C4-2B (cell line): ENCODE measurements around the gene CHAC1.

ENCODE experiments used
- H3K27ac ChIP-seq: fragments of 450-650 bp; 2 replicates; pipeline ENCODE4 v1.5.1; 2017
- ZFX ChIP-seq: fragments of 450-650 bp; IDR thresholded peaks from 2 replicates; pipeline ENCODE4 v1.6.1; 2017
- TF ChIP-seq, protein P1 (sequence below): fragments of 450-650 bp; conservative IDR thresholded peaks from 2 replicates; pipeline ENCODE4 v1.5.1; 2017; ENCODE audit warnings: mild to moderate bottlenecking

CHAC1 gene

DNA sequence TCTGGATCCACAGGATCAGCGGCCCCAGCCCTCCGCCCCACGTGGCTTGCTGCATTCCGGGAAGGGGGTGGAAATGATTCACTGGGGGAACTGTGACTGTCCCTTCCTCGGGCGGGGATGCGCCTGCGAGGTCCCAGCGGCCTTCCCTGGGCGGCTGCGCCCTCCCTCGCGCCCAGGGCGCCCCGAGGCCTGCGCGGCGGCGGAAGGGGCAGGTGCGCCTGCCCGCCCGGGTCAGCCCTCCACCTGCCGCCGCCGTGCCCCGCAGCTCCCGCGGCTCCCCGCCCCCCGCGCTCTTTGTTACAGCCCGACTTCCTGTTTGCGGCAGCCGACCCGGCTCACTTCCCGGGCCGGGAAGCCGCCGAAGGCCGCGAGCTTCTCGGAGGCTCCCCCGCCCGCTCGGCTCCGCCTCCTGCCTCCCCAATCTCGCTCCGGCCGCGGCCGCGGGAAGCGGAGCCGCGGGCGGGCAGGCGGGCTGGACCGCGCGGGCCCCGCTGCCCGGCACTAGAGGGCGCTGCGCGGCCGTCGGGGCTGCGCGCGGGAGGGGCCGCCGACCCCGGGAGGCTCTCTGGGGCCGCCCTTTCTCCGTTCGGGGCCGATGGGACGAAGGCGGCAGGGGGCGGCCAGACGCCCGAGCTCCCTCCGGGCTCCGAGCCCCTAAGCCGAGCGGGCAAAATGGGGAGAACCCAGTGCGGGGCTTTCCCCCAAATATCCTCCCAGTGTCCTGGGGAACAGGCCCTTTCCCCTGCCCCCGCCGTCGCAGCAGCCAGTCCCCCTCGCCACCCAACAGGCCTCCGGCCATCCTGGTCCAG is 11.5 kb upstream of the CHAC1 start:
- peak overlapping the region; percentile 9; the same call in 1 of the 2 replicates for H3K27ac ChIP-seq
- peak; percentile 49; the same call in 1 of the 2 replicates for TF ChIP-seq ZFX
- TF ChIP-seq, protein P1, sequence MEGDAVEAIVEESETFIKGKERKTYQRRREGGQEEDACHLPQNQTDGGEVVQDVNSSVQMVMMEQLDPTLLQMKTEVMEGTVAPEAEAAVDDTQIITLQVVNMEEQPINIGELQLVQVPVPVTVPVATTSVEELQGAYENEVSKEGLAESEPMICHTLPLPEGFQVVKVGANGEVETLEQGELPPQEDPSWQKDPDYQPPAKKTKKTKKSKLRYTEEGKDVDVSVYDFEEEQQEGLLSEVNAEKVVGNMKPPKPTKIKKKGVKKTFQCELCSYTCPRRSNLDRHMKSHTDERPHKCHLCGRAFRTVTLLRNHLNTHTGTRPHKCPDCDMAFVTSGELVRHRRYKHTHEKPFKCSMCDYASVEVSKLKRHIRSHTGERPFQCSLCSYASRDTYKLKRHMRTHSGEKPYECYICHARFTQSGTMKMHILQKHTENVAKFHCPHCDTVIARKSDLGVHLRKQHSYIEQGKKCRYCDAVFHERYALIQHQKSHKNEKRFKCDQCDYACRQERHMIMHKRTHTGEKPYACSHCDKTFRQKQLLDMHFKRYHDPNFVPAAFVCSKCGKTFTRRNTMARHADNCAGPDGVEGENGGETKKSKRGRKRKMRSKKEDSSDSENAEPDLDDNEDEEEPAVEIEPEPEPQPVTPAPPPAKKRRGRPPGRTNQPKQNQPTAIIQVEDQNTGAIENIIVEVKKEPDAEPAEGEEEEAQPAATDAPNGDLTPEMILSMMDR, result peak; percentile 99

DNA sequence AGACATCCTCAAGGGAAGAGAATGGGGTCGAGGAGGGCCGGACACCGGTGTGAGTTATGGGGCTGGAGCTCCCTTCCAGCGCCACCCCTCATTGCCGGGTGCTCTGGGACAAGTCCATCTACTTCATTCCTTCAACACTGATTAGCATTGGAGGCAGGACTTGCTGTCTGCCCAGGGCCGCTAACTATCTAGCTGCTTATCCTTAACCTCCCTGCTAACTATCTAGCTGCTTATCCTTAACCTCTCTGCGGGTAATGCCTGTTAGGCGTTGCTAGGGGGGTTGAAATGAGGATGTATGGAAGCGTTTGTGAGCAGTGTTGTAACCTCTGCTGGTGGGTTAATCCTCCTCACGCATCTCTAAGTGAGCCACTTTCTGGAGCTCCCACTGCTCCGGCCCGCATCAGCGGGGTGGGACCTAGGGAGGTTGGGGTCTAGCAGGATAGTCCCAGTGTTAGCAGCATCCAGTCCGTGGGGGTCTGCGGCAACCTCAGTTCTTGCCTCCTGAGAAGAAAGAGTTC is 10.9 kb upstream of the CHAC1 start:
- no peak overlapping the region for H3K27ac ChIP-seq
- TF ChIP-seq, protein P1, result no peak
- TF ChIP-seq ZFX, result no peak

DNA sequence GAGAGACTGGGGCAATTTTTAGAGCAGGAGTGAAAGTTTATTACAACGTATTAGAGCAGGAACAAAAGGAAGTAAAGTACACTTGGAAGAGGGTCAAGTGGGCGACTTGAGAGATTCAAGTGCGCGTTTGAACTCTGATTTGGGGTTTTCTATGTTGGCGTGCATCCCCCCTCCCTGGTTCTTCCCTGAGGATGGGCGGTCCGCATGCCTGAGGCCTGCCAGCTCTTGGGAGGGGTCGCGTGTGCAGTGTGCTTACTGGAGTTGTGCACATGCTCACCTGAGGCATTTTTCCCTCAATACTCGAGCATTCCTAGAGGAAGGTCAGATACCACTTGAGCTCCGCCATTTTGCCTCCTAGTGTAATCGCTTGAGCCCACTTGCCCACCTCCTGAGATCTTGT is 10.4 kb upstream of the CHAC1 start:
- TF ChIP-seq, protein P1, result no peak
- no peak for TF ChIP-seq ZFX
- no peak overlapping the region for H3K27ac ChIP-seq

DNA sequence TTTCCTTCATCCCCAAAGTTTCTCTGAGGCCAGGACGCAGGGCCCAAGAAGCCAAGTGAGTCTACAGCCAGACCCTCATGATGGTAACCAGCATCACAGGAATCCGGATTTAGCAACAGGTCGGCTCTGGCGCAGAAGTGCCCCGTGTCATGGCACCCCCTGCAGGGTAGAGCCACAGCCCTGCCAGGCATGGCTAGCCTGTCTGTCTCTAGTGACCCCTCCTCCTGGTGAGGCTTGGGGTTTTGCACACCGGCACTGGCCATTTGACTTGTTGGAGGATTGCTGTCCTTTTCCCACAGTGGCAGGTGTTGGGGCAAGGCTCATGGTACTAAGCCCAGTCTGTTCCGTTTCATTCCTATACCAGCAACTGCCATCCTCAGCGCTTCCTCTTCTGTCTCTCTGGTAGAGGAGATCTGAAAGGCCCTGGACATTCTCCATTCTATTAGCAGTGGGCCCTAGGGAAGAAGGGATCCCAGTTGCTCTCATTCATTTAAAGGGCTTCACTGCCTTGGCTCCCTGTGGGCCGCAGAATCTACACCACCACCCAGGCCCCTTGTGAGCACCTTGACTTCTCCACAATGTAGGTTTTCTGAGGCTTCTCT is 9.4 kb upstream of the CHAC1 start:
- TF ChIP-seq, protein P1, result no peak
- TF ChIP-seq ZFX, result no peak
- no peak overlapping the region for H3K27ac ChIP-seq

DNA sequence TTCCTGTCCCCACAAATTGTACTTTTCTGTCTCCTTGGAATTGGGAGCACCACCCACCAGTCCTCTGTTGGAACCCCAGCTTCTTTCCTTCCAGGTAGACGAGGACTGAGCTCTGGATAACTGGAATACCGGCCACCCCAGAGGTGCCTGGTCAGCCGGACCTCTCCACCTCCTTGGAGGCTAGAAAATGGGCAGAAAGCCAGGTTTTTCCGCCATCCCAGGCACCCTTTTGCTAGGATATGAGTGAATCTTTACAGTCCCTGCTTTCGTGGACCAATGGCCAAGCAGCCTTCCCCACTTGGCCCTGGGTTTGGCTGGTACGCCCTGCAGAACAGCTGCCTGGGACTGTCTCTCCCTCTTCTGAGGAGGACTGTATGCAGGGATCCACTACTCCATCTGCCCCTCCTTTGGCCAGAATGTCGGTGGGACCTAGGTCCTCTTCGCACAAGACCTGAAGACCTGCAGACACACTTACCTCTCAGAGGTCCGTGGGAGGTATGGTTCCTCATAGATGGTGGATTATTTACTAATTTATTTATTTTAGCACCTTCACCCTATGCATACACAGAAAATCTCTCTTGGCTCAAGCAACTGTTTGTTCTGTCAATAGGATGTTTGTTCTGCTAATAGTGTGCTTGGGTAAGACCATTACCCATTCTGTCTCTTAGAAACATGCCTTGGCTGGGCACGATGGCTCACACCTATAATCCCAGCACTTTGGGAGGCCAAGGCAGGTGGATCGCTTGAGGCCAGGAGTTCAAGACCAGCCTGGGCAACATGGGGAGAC is 8.6 kb upstream of the CHAC1 start:
- TF ChIP-seq, protein P1, result no peak
- TF ChIP-seq ZFX, result no peak
- H3K27ac ChIP-seq, result no peak overlapping the region

DNA sequence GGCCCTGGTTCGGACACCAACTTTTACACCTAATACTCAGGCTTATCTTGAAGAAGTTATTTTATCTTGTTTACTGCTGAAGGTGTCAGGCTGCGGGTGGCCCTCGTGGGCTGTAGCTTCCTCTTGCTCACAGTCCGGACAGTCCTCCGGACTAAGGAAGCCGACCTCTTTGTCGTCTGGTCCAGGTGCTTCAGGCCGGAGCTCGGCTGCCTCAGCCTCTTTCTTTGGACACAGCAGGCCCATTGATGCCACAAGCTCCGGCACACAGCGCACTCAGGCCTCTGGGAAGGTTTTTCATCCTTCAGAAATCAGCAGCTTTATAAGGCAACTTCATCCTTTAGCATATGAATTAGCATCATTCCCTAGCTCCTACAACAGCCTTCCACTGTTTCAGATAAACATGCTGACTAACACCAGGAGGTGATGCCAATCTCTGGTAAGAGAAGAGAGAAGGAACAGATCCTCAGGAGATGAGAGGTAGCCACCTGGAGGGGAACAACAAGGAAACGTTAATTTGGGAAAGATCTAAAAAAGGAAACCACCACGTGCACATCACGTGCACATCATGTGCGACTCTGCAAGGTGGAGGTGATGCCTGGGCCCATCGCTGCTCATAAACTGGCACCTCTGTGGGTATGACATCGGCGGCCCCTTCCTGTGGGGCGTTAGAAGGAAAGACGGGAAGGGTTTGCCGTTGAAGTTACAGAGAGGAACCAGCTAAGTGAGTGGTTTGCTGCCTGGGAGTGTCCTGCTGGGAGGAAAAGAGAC is 4.4 kb upstream of the CHAC1 start:
- H3K27ac ChIP-seq, result no peak overlapping the region
- TF ChIP-seq, protein P1, result no peak
- no peak for TF ChIP-seq ZFX
